Measurements from ENCODE around the gene TMEM54. TPM values are rescaled to one million over a fixed set of nuclear protein-coding genes. Genes with fewer than 3 reads are reported as not detected.

Gene TMEM54
- polyA plus RNA-seq, 1 experiment, result 34.9 TPM

DNA sequence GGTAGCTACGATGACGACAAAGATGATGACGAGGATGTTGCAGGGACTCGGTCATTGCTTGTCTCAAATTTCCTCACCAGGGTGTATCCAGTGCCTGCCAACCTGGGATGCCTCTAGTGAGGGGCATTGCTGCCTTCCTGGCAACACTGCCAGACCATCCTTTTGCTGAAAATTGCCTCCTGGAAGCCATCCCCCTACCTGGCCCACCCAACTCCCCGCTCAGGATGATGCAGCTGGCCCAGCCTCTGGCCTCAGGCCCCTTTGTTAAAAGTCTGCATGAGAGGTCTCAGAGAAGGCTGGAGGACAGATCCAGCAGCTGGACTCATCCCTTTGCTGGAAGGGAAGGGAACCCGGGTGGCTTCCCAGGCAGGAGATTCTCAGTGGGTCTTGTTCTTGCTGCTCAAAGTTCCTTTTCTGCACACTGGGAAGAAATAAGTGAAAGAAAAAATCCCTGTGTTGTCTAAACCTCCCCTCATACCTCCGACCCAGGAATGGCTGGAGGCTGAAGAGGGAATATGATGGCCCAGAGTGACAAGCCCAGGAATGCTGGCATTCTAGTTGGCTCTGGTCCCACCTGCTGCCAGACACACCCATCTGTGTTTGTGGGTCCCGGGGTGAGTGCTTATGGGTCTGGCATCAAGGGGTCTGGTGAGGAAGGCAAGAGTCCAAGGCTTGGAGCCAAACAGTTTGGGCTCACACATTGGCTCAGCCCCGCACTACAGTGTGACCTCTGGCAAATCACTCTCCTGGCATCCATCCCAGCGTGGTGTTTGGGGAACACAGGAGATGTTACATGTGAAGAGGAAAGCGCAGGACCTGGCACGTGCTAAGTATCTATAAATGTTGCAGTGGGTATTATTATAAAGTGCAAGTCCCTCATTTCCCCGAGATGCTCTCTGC lies 23.7 kb downstream of the TMEM54 start:
- no peak for DNase-seq (ENCODE audit: low read depth)
- TF ChIP-seq, protein P1, sequence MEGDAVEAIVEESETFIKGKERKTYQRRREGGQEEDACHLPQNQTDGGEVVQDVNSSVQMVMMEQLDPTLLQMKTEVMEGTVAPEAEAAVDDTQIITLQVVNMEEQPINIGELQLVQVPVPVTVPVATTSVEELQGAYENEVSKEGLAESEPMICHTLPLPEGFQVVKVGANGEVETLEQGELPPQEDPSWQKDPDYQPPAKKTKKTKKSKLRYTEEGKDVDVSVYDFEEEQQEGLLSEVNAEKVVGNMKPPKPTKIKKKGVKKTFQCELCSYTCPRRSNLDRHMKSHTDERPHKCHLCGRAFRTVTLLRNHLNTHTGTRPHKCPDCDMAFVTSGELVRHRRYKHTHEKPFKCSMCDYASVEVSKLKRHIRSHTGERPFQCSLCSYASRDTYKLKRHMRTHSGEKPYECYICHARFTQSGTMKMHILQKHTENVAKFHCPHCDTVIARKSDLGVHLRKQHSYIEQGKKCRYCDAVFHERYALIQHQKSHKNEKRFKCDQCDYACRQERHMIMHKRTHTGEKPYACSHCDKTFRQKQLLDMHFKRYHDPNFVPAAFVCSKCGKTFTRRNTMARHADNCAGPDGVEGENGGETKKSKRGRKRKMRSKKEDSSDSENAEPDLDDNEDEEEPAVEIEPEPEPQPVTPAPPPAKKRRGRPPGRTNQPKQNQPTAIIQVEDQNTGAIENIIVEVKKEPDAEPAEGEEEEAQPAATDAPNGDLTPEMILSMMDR (IDR thresholded peaks at IDR 0.05; ENCODE audit: insufficient read depth, low read depth, low read length), result no peak
- ChIA-PET CTCF (interaction anchor here (0.6 to 6.7 kb wide), 18 partner anchors 9 to 734 kb away, joined by 3 to 55 read pairs (median 6); partner anchors contain the start of gene HPCA), POLR2A (interaction anchor here (0.6 kb wide), 1 partner anchor 204 kb away, joined by 5 read pairs; no protein-coding TSS in a partner anchor)
- no peak overlapping the region for H3K4me3 ChIP-seq (ENCODE audit: low read depth, low read length)
- H3K36me3 ChIP-seq (ENCODE audit: control insufficient read depth, insufficient read depth, low read length), result no peaks in the 10 kb centered on the region
- no peaks in the 10 kb centered on the region; the same call in 1 of the 2 replicates for H3K27me3 ChIP-seq (ENCODE audit: control insufficient read depth, insufficient read depth, low read length)

- Histone ChIP-seq H3K27me3 (ENCODE audit: control insufficient read depth, insufficient read depth, low read length) (peaks cover 4% of the 10 kb centered on the region; the same call in 1 of the 2 replicates), H3K4me3 (ENCODE audit: low read depth, low read length) (no peak overlapping the region), H3K36me3 (ENCODE audit: control insufficient read depth, insufficient read depth, low read length) (no peaks in the 10 kb centered on the region)
- CTCF ChIA-PET, result interaction anchor here (0.6 to 6.7 kb wide), 25 partner anchors 8 to 735 kb away, joined by 3 to 55 read pairs (median 4); partner anchors contain the start of gene HPCA
- TF ChIP-seq, protein P1 (IDR thresholded peaks at IDR 0.05; ENCODE audit: insufficient read depth, low read depth, low read length), result peak; percentile 93
- POLR2A ChIA-PET, result interaction anchor here (0.6 kb wide), 1 partner anchor 205 kb away, joined by 5 read pairs; no protein-coding TSS in a partner anchor
- no peak for DNase-seq (ENCODE audit: low read depth)
Measured at GRCh38 chr1:32876341-32877210, 24.6 kb downstream of the TMEM54 start.

- Histone ChIP-seq H3K4me3 (ENCODE audit: low read depth, low read length) (no peak overlapping the region), H3K36me3 (ENCODE audit: control insufficient read depth, insufficient read depth, low read length) (no peaks in the 10 kb centered on the region), H3K27me3 (ENCODE audit: control insufficient read depth, insufficient read depth, low read length) (peaks cover 6% of the 10 kb centered on the region)
- ChIA-PET POLR2A (no interaction called here), CTCF (interaction anchor here (1.7 to 6.7 kb wide), 10 partner anchors 8 to 427 kb away, joined by 5 to 55 read pairs (median 12); partner anchors contain the start of gene HPCA)
- TF ChIP-seq, protein P1 (IDR thresholded peaks at IDR 0.05; ENCODE audit: insufficient read depth, low read depth, low read length), result no peak
- DNase-seq (ENCODE audit: low read depth), result no peak
Measured at GRCh38 chr1:32874860-32875752, 26.1 kb downstream of the TMEM54 start.

DNA sequence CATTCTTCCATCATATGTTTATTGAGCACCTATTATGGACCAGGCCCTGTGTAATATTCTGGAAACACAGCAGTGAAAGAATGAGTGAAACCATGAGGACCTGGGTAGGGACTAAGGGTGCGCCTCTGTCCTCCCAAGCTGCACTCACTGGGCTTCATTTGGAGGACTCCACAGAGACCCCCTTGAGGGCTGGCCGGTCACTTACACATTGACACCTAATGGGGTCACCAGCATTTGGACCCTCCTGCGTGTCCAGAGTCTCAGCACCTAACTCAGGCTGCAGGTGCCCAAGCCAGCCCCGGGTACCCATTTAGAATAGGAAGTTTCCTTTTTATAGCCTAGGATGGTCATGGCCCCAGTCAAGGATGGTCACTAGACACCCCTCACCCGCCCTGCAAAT lies 27.7 kb downstream of the TMEM54 start:
- ChIA-PET POLR2A (no interaction called here), CTCF (interaction anchor here (0.6 to 6.7 kb wide), 21 partner anchors 8 to 473 kb away, joined by 3 to 53 read pairs (median 5); partner anchors contain the start of gene HPCA)
- H3K27me3 ChIP-seq (ENCODE audit: control insufficient read depth, insufficient read depth, low read length), result peaks cover 7% of the 10 kb centered on the region
- TF ChIP-seq, protein P1 (IDR thresholded peaks at IDR 0.05; ENCODE audit: insufficient read depth, low read depth, low read length), result no peak
- DNase-seq (ENCODE audit: low read depth), result no peak
- no peak overlapping the region for H3K4me3 ChIP-seq (ENCODE audit: low read depth, low read length)
- no peaks in the 10 kb centered on the region for H3K36me3 ChIP-seq (ENCODE audit: control insufficient read depth, insufficient read depth, low read length)

Measured in BJ (cell line).